Activated CD8-positive, alpha-beta memory T cell treated with anti-CD3 and anti-CD28 coated beads, Interleukin-2, amount 50 U/mL, for 4 hours (primary cell): Measurements from ENCODE around the gene OR52N2.

Experiments used
- DNase-seq: peaks from one replicate; pipeline ENCODE4 v3.0.0-alpha.2; 2020

The OR52N2 gene

DNA sequence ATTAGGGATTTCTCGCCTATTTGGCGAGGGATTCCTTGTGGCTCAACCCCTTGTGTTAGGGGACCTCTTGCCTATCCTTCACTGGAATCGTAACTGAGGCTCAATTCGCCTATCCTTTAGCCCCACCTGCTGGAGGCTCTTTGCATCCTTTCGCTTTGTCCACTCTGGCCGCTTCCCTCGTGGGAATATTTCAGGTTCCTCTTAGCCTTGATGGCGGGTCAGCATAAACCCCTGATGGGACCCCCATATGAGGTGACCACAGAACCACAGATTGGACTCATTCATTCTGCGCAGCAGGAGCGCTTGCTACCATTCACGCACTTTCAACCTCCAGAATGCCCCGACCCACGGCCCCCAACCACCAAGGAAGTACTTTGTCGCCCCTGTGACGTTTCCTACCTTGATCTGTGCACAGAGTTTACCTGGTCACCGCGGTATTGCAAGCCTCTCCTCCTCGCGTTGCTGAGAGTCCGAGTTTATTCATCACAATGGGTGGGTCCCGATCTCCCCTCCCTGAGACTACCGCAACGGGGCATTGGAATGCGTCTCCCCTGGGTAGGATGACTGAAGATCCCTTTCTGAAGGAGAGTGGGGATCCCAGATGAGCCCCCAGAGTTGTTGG, at the start of gene OR52N2:
Gene OR52N2 (plus strand): TSS at position 425 of the 622 bp plus-strand sequence. CDS start 11,412 bp downstream, outside the sequence.
- peak; percentile 66 for DNase-seq

DNA sequence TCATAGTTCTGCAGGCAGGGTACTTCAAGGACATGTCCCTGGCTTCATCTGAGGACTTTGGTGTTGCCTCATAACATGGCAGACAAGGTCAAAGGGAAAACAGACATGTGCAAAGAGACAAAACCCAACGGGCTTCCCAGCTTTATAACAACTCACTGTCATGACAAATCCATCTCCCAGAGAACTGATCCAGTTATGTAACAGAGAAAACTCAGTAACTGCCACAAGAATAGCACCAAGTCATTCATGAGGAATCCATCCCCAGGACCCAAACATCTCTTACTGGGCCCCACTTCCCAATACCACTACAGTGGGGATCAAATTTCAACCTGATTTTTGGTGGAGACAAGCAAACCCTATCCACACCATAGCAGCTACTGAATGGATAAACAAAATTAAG, 41.7 kb upstream of the OR52N2 start:
- no peak for DNase-seq

DNA sequence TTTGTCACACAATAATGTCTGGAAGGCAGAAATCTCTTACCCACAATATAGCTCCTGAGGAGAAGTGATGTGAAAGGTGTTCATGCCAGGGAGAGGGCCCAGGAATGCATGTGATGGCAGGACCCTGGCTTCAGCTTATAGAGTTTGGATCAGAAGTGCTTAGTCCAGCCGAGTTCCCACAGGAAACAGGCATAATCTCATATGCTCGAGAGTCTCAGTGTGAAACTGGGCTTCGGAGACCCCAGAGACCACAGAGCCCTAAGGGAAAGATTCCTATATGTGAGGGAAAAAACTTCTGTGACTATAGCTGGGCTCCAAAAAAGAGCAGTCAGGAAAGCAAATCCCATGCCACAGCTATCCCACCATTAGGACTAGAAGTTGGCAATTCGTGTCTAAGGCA, 25.5 kb upstream of the OR52N2 start, which contains the start of gene OR52N5:
Gene OR52N5 (minus strand): TSS at position 101 of the 400 bp plus-strand sequence. CDS start 4,721 bp downstream, outside the sequence.
- DNase-seq, result no peak

DNA sequence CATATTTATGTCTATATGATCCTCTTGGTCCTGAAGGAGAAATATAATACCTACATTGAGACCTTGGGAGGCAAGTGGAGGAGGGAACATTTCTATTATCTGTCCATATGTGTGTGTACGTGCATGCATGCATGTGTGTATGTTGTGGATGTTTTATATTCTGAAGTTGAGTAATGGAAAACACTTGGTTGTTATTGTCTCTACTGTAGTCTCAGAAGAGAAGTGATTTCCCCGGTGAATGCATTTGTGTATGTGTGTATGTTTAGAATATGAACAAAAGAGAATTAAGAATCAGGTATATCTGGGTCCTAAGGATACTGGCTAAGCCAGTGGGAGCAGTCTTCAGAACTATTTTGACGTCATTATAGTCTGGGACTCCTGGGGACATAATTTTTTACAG, 17.6 kb upstream of the OR52N2 start, which contains the start of gene OR52N1:
Gene OR52N1 (minus strand): TSS at position 101 of the 400 bp plus-strand sequence. CDS start 2,449 bp downstream, outside the sequence.
- DNase-seq, result no peak

DNA sequence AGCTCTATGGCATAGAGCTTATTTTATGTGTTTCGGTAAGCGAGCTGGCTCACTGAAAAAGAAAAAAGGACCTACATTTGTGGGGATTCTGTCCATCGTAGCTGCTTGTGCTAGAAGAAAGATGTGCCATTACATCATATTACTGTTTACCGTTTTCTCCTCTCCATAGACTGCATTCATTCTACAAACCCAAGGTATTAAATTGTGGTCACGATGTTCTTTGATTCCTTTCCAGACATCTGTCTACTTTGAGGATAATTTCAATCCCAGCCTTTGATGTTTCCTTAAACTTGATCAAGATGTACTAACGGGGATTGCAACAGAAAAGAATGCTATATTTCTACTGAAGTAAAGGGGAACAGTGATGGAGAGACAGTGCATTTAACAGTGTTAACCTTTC, 12.2 kb upstream of the OR52N2 start:
- DNase-seq, result no peak

DNA sequence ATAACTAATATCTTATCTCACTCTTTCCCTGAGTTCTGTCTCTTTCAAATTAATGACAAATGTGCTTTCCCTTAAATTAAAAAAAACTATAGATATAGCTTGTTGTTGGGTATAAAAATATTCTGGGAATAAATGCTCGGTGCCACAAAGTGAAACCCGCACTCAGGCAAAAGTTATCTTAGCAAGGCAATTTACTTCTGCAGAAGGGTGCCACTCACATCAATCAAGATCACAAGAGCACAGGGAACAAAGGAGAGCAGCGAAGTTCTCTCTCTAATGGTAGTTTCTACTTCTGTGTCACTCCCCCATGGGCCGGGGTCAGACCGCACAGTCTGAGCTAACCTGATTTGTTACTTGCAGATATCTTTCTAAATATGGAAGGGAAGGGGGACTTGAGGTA, 4.7 kb upstream of the OR52N2 start:
- DNase-seq, result no peak

DNA sequence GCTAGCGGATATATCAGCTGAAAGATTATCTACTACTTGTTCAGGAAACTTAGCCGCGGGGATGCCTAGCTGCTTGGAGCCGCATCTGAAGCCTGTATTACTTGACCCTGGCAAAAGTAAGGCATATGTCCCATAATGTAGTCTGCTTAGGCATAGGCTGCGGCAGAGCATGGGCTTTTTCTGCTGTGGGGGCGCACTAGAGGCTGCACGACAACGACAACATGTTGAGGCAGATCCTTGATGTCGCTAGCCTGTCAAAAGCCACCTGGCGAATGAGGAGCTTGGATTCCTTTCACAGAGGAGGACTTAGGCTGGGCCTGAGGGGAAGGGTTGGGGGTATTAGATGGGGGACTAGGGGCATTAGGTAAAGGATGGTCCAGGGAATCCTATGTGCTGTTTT, 1.1 kb upstream of the OR52N2 start:
- DNase-seq, result no peak

DNA sequence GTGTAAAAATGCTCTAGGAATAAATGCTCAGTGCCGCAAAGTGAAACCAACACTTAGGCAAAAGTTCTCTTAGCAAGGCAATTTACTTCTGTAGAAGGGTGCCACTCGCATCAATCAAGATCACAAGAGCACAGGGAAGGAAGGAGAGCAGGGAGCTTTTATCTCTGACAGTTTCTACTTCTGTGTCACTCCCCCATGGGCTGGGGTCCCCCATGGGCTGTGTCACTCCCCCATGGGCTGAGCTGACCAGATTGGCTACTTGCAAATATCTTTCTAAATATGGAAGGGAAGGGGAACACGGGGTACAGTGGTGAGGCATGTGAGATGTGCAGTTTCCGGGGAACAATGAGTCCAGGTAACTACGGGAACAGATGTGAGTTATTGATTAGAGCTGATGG, 397 bp downstream of the OR52N2 start:
- DNase-seq, result no peak

DNA sequence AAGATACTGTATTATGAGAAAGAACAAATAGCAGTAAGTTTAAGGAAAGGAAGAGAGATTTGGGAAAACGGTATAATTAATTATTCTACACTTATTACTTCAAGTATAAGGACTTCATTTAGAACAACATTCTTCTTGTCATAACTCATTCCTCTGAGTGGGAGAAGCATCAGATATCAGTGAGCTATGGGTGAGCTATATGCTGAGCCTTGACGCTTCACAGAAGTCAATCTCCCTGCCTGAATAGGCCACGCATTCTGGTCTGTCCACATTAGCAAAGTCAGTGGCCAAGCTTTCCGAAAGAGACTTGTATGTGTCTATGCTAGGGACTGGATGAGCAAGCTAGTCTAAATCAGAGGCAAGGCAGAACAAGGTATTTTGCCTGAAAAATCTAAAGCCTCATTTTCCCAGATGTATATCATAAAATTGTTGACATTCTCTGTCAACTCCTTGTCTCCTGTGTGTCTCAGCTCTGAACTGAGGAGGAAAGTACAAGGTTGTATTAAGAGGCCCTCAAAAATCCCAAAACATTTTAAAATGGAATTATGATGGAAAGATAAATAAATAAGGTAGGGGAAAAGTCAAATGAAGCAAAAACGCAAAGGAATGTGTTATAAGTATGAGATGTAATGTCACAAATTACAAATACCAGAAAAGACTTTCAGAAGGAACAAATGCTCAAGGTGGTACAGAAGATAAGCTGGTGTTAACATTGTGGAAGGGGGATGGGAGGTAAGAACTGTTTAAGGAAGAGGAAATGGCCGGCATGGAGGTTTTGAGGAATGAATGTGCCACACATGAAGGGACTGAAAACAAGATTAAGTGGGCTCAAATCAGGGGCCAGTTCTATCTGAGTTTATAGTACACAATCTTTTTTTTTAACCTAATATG, 1.4 kb downstream of the OR52N2 start:
- DNase-seq, result no peak

DNA sequence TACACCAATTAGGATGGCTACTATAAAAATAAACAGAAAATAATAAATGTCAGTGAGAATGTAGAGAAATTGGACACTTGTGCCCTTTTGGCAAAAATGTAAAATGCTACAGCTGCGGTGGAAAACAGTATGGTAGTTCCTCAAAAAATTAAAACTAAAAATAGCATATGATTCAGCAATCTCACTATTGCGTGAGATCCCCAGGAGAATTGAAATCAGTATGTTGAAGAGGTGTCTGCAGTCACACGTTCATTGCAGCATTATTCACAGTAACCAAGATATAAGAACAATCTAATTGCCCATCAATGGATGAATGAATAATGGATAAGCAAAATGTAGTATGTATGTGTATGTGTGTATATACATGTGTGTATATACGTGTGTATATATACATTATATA, 6.8 kb downstream of the OR52N2 start:
- no peak for DNase-seq

DNA sequence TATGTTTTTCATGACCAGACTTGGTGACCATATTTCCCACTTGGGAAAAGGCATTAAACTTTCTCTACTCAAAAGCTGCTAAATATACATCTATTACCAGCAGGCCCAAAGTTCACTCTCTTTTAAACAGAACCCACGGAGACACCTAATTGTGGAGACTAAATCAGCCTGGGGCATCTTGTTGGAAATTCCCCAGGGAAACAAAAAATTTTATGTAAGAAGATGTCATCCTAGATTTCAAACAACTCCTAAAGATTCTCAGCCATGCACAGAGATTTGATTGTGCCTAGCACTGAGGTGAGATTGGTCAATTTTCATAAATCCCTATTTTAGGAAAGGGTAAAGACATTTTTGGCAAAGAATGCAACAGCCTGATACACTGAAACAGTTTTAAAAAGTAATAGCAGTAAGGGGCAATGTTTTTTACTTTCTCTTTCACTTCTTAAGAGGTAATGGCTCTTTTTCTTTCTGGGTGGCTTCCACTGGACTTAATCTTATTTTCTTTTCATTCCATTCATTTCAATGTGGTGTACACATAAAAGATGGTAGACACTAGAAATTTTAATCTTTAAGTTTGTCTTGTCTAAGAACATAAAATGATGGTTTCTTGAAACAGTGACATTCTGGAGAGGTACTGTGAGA, 9.6 kb downstream of the OR52N2 start:
- no peak for DNase-seq

DNA sequence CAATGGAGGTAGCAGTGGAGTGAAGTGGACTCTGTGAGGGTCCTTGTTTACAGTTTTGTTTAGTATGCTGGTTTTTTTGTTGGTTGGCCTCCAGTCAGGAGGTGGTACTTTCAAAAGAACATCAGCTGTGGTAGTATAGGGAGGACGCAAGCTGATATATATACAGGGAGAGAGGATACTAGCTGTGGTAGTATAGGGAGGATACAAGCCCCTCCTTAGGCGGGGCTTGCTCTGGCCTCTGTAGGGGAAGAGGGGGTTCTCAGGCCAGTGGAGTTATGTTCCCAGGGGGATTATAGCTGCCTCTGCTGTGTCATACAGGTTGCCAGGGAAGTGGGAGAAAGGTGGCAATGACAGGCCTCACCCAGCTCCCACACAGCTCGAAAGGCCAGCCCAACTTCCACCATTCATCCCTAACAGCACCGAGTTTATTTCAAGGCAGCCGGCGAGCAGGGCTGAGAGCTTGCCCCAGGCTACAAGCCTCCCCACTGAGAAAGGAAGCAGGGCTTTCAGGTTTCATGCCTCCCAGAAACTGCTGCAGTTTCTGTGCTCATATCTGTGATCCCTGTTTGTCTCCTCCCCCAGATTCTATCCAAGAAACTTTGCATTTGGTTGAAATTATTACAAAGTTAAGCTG, 22.6 kb downstream of the OR52N2 start:
- DNase-seq, result no peak

DNA sequence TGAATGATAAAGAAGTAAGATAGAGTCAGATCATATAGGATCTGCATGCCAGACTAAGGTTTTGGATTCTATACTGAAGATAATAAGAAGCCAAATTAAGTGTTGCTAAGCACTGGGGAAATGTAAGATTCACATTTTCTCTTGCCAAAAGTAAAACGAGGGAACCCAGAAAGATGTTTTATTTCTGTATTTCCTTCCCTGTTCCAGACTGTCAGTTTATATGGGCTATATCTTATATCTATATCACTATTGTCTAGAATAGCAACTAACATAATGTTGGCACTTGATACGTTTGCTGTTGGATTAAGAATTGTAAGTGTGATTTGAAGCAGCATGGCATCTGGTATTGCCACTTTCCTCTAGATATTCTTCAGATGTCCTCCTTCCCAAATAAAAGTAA, 24.7 kb downstream of the OR52N2 start:
- no peak for DNase-seq

DNA sequence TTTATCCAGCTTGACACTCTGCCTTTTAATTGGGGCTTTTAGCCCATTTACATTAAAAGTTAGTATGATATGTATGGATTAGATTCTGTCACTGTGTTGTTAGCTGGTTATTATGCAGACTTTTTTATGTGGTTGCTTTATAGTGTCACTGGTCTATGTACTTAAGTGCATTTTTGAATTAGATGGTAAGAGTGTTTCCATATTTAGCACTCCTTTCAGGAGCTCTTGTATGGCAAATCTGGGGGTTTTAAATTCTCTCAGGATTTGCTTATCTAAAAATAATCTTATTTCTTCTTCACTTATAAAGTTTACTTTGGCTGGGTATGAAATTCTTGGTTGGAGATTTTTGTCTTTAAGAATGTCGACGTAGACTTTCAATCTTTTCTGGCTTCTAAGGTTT, 29.0 kb downstream of the OR52N2 start:
- DNase-seq, result no peak

DNA sequence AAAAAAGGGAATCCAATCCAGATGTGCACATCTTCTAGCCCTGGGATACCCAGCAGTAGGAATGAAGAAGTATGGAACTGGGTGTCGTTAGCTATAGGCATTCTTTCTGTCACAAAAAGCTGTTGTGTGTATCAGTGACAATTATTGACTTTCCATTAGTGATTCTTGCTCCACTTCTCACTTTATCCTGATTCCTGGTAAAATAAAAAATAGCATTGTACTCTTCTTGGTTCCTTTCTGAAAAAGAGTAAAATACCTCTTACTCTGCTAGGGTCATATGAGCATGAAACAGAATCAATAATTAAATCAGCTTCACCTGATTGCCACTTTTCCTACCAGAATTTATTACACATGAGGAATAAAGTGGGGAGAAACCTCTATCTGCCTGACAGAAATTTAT, 33.1 kb downstream of the OR52N2 start, which contains the start of gene OR52E6:
Gene OR52E6 (minus strand): TSS at position 101 of the 400 bp plus-strand sequence. CDS start 0 bp downstream, at position 101.
- no peak for DNase-seq

DNA sequence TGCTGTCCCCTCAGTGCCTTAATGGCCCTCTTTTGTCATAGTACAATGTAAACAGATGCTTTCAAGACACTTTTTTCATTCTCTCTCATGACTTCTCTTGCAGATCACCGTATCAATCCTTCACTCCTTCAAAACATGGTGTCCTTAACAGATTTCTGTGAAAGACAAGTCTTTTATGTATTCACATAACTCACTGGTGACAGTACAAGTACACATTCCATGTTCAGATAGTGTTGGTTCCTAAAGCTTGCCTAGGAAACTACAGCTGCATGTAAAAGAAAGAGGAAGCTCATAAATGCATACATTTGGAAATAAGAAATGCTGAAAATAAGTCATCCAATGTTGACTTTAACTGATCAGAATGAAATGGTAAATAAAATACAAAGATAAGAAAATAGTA, 38.0 kb downstream of the OR52N2 start:
- DNase-seq, result no peak

DNA sequence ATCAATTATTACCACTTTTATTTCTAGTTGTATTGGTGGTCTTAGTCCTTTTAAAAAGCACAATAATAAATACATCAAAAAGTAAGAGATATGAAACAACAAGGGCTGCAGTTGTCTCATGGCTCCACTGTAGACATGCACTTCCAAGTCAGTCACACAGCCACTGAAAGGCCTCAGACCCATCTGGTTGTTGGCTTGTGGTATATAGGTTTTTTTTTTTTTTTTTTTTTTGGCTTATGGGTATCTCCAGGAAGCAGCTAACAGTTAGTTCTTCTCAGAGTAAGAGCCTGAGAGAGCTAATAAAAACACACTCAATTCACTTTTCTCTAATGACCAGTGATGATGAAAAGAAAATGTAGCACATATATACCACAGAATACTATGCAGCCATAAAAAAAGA, 39.0 kb downstream of the OR52N2 start:
- no peak for DNase-seq

DNA sequence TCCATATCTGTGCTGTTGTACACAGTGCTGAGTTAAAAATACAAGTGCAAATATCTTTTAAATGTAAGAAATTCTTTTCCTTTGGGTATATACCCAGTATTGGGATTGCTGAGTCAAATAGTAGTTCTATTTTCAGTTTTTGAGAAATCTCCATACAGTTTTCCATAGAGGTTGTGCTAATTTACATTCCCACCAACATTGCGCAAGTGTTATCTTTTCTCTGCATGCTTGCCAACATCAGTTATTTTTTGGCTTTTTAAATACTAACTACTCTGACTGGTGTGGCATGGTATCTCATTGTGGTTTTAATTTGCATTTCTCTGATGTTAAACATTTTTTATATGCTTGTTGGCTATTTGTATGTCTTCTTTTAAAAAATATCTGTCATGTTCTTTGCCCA, 42.3 kb downstream of the OR52N2 start:
- no peak for DNase-seq

DNA sequence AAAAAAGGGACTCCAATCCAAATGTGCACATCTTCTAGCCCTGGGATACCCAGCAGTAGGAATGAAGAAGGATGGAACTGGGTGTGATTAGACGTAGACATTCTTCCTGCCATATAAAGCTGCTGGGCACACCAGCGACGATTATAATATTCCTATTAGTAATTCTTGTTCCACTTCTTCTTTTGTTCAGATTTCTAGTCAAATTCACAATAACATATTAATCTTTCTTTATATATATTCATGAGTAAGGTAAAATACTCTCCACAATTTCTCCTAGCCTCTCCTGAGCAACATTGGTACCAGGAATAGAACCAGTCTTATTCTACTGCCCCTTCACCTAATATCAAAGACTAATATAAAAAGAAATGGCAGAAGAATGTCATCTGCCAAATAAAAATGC, 48.9 kb downstream of the OR52N2 start, which contains the start of gene OR52E8:
Gene OR52E8 (minus strand): TSS at position 101 of the 400 bp plus-strand sequence. CDS start 0 bp downstream, at position 101.
- DNase-seq, result no peak

DNA sequence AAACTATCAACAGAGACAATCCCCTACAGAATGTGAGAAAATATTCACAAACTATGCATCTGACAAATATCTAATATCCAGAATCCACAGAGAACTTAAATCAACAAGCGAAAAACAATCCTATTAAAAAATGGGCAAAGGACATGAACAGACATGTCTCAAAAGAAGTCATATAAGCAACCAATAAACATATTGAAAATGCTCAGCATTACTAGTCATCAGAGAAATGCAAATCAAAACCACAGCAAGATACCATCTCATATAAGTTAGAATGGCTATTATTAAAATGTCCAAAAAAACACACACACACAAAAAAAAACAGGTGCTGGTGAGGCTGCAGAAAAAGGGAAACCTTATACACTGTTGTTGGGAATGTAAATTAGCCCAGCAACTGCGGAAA, 57.1 kb downstream of the OR52N2 start:
- DNase-seq, result no peak
